ENCODE results near the gene ACOX1.
A peak's percentile ranks its signal among the peaks of the same experiment; 100 is the strongest.

Gene ACOX1

DNA sequence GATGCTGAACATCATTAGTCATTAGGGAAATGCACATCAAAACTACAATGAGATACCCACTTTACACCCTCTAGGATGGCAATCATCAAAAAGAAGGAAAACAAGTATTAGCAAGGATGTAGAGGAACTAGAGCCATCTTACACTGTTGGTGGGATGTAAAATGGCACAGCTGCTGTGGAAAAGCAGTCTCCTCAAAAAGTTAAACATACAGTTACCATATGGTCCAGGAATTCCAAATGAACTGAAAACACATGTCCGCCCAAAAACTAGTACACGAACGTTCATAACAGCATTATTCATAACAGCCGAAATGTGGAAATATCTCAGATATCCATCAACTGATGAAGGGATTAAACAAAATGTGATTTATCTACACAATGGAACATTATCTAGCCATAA lies 45.2 kb downstream of the ACOX1 start:
- DNase-seq (ENCODE audit: low spot score), result no peak

DNA sequence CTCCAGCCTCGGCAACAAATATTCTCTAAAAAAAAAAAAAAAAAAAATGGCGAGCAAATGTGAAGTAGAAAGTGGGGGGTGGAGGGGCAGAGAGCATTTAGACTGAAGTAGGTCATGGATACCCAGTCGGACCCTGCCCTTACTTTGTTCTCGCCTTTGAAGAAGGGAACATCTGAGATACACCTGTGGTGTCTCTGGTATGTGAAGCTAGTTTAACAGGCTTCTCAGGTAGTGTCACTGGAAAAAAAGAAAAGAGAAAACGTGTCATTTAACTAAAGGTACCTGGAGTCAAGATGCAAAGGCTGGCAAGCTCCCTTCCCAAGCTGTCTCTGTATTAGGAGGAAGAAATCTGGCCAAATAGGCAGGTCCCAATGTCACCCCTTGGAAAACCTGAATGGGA lies 46.1 kb downstream of the ACOX1 start:
- no peak for DNase-seq (ENCODE audit: low spot score)

DNA sequence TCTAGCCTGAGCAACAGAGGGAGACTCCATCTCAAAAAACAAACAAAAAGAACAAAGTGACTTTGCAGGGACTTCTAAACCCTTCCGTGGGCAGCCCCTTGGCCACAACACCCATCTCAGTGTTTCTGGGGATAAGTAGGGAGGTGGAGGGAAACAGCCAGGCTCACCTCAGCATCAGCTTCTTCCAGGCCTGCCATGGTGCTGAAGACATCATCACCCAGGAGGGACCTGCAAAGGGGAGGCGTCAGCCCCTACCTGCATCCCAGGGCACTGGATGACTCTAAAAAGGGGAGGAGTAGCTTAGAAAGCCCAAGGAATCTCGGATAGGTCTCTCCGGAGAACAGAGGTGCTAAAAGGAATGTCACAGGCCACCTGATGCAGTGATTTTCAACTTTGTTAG lies 47.9 kb downstream of the ACOX1 start:
- no peak for DNase-seq (ENCODE audit: low spot score)

DNA sequence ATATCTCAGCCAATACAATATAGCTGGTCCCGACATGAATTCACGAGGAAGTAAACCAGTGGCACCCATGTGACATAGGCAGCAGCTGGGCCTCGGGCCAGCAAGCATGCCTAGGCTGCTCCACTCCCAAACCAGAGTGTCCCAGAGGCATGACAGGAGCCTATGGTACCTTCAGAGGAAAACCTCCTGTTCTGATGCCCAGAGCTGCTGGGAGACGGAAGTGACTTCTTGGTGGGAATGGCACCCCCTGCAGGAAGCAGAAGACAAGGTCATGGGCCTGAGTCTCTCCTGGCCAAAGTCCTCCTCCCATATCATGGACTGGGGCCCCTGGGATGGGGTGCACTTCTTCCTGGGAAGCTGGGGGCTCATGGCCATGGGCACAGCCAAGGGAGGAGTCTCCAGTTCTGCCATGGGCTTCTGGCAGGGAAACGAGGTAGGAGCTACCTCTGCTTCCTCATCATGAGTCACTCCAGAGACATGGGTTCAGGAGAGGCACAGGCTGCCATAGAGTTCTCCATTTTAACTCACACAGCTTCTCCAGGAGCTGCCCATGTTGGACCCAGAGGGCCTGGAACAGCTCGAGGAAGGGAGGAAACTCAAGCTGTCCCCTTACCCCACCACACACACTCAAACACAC lies 51.6 kb downstream of the ACOX1 start:
- DNase-seq (ENCODE audit: low spot score), result no peak

DNA sequence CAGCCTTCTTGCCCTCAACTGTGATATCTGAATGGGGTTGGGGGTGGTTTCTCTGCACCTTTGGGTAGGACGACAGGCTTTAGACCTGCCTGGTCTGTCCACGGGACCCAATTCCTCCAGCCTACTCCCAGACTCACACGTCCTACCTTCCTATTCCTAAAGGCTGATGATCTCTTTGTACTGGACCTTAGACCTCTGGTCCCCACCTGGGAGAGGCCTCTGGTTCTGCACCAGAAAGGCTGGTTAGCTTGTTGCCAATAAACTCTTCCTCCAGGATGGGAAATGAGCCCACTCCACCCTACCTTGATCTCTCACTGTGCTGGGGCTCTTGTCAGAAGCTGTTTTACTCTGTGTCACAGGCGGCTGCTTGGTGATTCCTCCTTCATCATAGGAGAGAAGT lies 52.5 kb downstream of the ACOX1 start:
- DNase-seq (ENCODE audit: low spot score), result no peak

DNA sequence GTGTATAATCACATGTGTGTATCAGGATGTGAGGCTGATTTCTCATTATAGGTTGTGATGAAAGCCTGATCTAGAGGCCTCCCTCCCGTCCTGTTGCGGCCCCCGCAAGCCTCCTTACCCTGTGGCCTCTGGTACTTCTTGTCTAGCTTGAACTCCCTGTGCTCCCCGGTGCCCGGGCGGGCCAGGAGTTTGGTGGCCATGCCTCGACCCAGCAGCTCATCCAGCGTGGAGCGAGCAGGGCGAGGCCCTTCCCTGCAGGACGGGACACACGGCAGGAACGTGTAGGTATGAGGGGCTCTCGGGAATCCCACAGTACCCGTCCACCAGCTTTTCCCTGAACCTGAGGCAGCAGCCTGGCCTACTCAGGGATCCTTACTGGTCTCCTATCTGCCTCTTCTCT lies 53.1 kb downstream of the ACOX1 start:
- no peak for DNase-seq (ENCODE audit: low spot score)

DNA sequence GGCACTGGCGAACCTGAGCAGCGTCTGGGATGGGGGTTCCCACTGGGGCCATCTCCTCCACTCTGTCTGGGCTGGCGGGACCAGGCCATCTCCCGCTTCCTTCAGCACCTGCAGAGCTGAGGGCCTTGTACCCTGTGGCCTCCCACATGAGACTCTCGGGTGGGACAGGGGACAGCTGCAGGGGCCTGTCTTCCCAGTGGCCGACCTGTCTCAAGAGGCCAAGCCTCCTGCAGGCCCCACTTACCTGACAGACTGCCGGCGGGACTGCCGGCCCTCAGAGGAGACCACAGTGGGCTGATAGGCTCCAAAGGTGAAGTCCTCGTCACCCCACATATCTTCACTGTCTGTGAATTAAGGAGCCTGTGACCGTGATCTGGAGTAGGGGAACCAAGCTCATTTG lies 53.9 kb downstream of the ACOX1 start:
- DNase-seq (ENCODE audit: low spot score), result no peak

DNA sequence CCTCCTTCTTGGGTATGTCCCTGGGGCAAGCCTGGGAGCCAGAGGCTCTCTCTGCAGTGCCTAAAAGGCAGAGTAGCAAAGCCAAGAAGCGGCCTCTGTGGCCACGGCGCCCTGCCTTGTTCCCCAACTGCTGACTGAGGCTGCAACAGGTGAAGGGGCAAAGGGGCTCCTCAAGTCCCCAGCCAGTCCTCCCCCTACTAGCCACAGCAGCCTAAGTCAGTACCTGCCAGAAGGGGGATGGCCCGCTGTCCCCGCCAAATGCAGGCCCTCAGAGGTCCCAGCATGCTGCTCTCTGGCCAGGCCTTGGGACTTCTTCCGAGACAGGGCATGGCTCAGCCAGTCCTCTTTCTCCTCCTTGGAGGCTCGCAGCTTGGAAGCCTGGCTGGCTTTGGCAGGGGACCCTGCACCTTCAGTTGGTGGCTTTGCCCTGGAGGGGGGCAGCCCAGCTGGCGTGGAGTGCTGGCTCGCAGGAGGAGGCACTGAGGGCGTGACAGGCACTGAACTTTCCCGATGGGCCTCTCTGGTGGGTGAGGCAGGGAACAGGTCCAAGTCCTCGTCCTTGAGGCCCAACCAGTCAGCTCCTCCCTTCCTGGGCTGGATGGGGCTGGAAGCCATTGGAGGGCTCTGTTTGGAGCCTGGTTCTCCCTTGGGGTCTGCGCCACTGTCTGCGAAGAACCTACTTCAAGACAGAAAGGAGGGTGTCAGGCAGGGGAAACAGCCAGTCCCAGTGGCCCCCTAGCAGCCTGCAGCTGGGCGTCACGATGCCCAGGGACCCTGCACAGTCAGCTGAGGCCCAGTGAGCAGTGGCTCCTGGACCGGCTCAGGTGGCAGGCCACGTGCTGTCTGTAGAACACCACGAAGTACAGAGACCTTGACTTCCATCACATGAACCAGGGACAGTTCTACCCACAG lies 55.7 kb downstream of the ACOX1 start:
- no peak for DNase-seq (ENCODE audit: low spot score)

DNA sequence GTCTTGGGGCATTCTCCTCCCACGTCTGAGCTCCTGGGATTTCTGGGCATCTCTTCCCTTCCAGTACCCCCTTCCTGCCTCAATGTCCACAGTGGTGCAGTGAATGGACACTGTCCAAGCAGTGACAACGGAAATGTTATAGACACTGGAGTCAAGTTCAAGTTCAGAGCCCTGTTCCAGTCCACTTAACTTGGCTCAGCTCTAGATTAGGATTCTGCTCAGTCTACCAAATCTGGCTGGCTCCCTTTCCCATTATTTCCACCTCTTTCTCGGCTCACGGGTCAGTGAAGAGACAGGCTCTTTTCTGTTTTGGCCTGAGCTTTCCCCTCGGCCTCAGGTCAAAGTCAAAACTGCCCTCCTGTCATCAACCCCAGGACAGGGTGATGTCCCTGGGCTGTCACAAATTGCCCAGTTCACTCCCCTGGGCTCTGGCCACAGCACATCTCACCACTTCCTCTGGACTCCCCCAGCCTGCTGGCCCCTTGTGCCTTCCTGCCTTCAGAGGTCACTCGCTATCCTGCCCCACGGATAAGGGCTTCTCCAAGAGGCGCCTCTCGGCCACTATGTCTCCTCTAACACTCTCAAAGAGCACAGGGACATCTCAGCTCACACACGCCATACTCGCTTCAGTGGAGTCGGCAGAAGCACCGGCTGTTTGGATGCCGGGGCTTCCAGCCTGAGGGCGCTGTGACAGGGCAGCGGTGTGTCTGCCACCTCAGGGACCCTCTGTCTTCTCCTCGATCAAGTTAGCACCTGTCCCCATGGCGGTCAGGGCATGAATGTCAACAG lies 56.6 kb downstream of the ACOX1 start:
- no peak for DNase-seq (ENCODE audit: low spot score)

DNA sequence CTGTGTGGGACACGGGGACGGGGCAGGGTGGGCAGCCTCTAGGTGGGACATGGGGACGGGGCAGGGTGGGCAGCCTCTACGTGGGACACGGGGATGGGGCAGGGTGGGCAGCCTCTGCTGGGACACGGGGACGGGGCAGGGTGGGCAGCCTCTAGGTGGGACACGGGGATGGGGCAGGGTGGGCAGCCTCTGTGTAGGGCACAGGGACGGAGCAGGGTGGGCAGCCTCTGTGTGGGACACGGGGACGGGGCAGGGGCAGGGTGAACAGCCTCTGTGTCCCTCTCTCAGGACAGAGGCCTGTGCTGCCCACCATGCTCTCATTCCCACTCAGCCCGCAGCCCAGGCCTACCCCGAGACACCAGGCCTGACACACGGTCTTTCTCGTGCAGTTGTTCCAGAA lies 57.4 kb downstream of the ACOX1 start:
- no peak for DNase-seq (ENCODE audit: low spot score)

DNA sequence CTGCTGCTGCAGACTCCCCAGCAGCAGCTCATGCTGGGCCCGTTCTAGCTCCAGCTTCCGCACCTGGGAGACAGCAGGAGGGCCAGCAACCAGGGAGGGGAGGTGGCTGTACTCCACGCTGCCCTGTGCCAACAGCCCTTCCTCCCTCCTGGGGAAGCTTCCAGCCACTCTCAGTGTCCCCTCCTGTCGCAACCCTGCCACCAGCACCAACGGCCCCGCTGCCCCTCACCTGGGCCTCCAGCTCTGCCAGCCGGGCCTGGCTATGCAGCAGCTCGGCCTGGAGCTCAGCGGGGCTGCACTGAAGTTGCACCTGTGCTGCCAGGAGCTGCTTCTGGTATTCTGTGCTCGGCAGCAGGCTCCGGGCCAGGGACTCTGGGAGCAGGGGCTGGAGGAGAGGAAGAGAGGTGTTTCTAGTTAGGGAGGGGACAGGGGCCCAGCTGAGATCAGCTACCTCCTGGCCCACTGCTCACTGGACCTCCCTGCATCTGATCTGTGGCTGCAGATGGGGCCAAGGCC lies 58.9 kb downstream of the ACOX1 start:
- DNase-seq (ENCODE audit: low spot score), result no peak

DNA sequence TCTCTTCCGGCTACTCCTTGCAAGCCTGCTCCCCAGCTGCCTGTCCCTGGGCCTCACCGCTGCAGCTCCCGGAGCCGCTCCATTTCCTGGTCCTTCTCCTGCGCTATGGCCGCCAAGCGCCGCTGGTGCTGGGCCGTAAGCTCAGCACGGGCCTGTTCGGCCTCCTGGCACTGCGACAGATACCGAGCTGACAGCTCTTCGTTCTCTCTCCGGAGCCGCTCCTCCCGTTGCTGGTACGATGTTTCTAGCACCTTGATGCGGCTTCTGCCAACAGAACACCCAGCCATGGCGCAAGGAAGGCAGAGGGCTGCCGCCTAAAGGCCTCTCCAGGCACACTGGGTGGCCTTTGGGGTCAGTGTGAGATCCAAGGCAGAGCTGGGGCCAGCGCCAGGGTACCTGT lies 59.4 kb downstream of the ACOX1 start:
- no peak for DNase-seq (ENCODE audit: low spot score)

DNA sequence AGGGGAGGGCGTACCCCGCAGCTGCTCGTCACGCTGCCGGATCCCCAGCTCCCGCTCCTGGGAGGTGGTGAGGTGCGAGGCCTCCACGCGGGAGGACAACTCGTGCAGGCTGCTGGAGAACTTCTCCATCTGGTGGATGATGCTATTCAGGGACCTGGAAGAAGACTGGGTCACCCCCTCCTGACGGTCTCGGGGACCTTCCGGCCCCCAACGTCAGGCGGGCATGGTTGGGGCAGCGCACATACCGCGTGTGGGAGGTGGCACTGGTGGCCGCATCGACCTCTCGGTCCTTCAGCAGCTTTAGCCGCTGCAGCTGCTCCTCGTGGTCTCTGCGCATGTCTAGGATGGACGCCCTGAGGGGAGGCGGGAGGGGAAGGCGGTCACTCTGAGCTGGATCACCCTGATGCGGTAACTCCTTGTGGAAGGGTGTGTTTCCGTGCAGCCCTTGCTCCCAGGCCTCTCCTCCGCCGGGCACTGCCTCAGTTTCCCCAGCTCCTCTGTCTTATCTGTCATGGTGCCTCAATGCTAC lies 61.0 kb downstream of the ACOX1 start:
- DNase-seq (ENCODE audit: low spot score), result no peak

DNA sequence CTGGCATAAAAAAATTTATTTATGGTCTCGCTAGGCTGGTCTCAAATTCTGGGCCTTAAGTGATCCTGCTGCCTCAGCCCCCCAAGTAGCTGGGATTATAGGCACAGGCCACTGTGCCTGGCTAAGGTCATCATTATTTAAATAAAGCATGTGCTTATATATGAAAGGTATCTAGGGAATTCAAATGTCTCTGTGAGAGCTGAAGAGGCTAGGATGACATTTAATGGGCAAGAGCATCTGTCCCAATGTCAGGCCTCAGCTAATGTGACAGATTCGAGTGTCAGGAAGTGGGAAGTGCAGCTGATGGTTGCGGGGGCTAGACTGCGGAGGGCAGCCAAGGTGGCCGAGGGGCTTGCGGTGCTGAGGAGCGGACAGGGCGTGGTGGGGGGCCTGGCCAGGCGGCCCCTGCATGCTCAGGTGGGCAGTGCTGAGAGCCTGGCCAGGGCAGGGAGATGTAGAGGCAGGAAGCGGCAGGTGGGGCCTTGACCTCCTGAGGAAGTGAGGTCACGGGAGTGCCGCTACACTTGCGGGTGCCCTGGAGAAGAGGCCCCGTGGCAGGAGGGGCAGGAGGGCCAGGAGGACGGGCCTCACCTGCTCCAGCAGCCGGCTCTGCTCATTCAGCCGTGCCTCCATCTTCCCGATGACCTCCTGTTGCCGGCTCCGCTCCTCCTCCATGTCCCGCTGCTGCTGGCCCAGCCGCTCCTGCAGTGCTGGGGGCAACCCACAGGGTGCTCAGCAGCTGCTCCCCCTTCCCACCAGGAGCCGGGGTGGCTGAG lies 61.6 kb downstream of the ACOX1 start:
- DNase-seq (ENCODE audit: low spot score), result peak; percentile 43

DNA sequence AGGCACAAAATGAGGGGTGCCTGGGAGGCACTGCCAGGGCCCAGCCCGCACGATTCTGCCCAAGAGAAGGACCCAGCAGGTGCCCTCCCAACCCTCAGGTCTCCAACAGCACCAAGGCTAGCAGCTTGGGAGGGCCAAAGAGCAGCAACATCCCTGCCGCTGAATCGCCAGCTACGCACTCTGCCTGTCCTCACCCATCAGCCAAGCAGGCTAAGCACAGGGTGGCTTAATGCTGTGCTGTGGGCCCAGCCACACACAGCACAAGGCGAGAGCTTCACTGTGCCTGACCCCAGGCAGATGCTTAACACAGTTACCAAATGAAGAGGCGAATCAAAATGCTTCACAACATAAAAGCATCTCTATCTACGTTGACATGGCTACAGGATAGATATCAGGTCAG lies 63.7 kb downstream of the ACOX1 start:
- DNase-seq (ENCODE audit: low spot score), result no peak

DNA sequence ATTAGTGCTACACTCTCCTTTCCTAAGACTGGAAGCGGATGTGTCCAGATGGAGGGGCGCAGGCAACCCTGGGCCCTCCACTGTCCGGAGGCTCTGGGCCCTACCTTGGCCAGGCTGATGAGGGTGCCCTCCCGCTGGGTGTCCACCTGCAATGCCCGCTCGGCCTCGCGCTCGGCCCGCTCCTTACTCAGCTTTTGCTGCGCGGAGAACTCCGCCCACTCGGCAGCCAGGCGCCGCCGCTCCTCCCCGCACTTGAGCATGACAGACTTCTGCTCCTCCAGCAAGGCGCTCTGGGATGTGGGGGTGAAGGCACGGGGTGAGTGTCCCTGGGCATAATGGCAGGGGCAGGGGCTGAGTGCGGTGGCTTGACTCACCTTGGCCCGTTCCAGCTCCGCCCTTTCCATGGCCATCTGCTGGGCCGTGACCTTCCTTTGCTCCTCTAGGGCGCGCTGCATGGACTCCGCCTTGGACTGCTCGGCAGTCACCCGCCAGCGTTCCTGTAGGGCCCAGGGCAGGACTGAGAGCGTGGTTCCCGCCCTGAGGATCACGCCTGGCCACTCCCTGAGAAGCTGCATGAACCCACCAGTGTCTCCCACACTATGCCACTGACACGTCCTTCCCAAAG lies 64.2 kb downstream of the ACOX1 start:
- peak; percentile 48 for DNase-seq (ENCODE audit: low spot score)

DNA sequence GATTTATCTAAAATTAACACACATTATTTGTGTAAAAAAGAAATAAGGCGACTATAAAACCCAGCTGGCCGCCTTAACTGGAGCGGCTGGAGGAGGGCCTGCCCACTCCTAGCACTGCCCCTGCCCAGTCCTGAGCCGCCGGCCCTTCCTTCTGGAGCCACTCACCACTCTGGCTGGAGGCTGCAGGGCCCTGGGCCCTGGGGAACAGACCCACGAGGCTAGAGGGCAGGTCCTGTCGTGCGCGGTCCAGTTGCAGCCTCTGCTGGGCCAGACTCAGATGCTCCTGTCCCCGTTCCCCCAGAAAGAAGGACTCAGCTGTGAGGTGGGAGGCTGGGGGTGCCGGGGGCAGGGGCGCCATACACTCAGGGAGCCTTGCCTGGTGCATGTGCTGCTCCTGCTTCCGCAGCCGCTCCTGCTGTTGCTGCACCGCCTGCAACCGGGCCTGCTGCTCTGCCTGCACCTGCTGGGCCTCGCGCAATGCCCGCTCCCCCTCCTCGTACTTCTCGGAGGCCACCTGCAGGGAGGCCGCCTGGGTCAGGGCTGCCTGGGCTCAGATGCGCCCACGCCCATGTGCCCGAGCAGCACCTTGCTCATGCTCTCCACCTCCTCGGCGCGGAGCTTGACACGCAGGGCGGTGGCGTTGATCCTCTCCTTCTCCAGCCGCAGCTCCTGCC lies 65.3 kb downstream of the ACOX1 start:
- DNase-seq (ENCODE audit: low spot score), result peak; percentile 46

DNA sequence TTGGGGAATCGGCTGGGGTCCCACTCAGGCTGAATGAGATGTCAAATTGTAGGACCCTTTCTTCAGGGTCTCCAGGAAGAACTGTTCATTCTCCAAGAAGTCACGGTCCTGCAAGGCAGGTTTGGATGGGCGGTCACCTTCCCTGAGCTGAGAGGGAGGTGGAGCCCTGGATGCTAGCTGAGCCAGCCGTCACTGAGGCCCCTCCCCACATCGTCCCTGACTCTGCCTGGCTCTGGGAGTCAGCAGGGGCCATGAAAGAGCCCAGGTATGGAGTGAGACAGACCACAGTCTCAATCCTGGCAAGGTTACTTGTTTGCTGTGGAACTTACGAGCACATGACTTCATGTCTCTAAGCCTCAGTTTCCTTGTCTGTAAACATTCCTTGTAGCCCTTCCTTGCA lies 68.3 kb downstream of the ACOX1 start:
- DNase-seq (ENCODE audit: low spot score), result peak; percentile 68

DNA sequence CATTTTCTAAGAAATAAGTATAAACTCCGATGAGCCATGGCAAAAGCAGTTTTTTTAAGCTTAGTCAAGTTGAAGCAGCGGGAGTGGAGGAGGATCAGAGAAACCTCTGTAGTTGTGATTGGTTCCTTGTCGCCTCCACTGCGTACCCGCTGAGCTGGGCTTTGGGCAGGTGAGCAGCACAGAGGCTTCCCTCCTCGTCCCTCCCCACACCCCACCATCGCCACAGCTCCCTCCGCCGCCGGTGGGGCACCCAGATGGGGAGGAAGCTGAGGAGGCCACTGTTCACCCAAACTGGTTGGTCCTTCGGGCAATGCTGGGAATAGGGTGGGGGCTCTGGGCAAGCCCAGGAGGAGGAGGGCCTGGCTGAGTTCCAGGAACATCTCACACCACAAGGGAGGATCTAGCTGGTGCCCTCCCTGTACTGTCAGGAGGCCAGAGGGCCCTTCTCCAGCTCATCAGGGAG lies 69.1 kb downstream of the ACOX1 start:
- peak; percentile 49 for DNase-seq (ENCODE audit: low spot score)

DNA sequence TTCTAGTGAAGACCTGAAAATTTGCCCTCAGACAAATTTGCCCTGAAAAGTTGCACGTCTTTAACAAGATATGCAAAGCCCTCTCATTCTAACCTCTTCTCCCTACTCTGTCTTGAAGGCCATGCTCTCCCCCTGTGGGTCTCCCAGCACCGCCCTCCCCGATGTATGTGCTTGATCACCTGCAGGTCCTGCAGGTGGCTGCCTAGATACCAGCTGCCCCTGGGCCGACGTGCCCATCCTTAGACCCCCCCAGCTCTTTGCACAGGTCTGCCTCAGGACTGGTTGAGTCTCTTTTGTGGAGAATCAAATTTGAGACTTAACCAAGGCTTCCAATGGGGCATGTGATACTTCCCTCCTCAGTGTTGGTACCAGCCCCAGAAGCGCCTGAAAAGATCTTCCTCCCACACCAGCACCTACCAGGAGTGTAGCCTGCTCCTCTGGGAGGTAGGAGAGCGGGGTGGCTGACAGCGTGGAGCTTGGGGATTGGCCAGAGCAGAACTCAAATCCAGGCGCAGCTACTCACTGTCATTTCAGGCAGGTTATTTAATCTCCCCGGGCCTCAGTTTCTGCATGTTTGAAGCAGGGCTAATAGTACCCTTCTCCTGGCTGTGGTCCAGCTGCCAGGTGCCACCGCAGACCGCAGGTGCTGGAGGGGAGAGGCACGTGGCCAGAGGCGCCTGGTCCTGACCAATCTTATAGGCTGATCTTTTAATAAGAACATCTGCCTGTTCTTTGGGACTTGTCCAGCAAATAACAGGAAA lies 69.7 kb downstream of the ACOX1 start:
- DNase-seq (ENCODE audit: low spot score), result peak; percentile 43
